DND-41 (cell line): ENCODE measurements around the gene TMEM200C.

Experiments used
- CTCF ChIP-seq: IDR thresholded peaks from 2 replicates; pipeline ENCODE4 v1.5.1; 2012; ENCODE audit warnings: borderline replicate concordance, low read length, moderate library complexity, mild to moderate bottlenecking; ENCODE audit not compliant: poor library complexity, severe bottlenecking; ENCODE audit errors: extremely low read depth
- EZH2 ChIP-seq: IDR thresholded peaks from 3 replicates; pipeline ENCODE4 v1.6.1; 2012; ENCODE audit warnings: borderline replicate concordance, low read depth, mild to moderate bottlenecking, moderate library complexity, low read length, inconsistent platforms; ENCODE audit not compliant: severe bottlenecking

DNA sequence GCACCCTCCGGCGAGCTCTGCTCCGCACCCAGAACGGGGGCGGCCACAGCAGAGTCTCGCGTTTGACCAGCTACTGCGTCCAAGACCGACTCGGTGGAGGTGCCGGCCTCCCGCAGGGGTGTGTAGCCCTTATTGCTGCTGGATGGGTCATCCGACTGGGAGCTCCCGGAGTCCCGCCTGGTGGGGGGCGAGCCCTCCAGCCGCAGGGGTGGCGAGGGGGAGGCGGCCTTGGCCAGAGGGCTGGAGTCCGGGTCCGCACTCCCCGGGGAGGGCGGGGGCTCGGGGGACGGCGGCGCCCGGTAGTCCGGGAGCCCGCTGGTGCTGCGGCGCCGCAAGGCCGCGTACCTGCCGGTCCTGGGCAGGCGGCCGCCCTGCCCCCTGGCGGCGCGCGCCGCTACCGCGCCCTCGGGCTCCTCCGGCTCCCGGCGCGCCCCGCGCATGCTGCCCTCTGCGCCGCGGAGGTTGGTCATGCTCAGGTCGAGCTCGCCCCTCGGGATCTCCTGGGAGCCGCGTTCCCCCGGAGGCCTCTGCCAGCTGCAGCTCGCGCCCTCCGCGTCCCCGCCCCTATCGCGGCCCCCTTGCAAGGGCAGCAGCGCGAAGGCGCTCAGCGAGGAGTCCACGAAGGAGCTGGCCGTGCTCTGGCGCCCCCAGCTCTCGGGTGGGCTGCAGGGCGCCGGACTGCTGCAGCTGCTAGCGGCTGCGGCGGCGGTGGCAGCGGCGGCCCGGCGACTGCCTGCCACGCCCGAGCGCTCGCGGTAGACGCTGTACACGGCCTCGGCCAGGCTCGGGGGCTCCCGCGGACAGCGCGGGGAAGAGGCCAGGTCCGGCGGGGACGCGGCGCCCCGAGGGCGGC is 4.8 kb downstream of the TMEM200C start:
- TF ChIP-seq CTCF: no peak
- TF ChIP-seq EZH2: no peak
